Stimulated activated naive CD8-positive, alpha-beta T cell treated with anti-CD3 and anti-CD28 coated beads, Interleukin-15, Interleukin-2, amounts not matched to agents 100 U/mL and 50 U/mL, for 24 hours (primary cell): ENCODE results near the gene BCHE.

Experiments used
- ATAC-seq: fragments of 150-1000 bp; cut with Tn5 transposase; one replicate; pipeline ENCODE4 v1.10.0; 2021
- DNase-seq: peaks from one replicate; pipeline ENCODE4 v3.0.0; 2021

Gene BCHE

DNA sequence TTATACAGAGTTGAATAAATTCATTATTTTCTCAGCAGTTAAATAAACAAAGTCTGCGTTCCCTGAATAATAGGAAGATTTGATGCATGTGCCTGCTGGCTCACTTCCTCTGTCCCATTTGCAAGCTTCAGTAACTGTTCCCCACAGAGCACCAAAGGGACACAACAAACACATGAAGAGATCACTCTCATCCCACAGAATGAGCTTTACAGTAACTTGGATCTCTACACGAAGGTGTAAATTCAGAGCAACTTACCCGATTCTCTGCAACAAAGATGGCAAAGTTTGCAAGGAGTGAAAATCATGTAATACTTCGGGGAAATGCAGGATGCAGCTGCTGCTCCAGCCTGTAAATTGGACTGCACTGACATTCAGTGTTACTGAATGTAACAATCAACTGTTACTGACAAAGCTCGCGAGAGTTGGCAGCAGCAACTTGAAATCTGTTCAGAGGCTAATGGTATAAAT lies at the start of gene BCHE:
Gene BCHE (minus strand): TSS at position 366 of the 468 bp plus-strand sequence. CDS start 6,390 bp downstream, outside the sequence.
- DNase-seq (no peak), ATAC-seq (no peak)

GRCh38 chr3:165885558-165886270 lies 48.5 kb upstream of the BCHE start:
- ATAC-seq (no peak), DNase-seq (no peak)

DNA sequence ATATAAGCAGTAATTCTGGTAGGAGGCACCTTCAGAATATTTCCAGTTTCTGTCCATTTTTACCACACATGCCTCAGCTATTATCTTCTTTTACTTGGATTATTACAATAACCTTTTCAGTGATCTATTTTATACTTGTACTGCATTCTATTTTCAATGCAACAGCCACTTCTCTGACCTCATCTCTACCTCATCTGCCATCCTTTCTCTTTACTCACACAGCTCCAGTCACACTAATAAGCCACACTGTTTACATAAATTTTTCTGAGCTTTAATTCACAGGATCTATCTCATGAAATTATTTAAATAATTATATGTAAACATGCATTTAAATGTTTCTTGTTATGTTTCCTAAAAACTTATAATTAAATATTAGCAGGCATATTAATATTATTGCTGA lies 47.3 kb upstream of the BCHE start:
- DNase-seq (no peak), ATAC-seq (no peak)

GRCh38 chr3:165883863-165884478 lies 46.7 kb upstream of the BCHE start:
- DNase-seq (no peak), ATAC-seq (no peak)

GRCh38 chr3:165883117-165883516 lies 45.9 kb upstream of the BCHE start:
- DNase-seq = no peak
- ATAC-seq = no peak

- ATAC-seq (no peak), DNase-seq (no peak)
Observed at GRCh38 chr3:165875644-165876043, 38.4 kb upstream of the BCHE start.

- DNase-seq = no peak
- ATAC-seq = no peak
Observed at GRCh38 chr3:165874663-165875489, 37.7 kb upstream of the BCHE start.

- no peak for ATAC-seq
- DNase-seq = no peak
Observed at GRCh38 chr3:165868088-165868487, 30.9 kb upstream of the BCHE start.

DNA sequence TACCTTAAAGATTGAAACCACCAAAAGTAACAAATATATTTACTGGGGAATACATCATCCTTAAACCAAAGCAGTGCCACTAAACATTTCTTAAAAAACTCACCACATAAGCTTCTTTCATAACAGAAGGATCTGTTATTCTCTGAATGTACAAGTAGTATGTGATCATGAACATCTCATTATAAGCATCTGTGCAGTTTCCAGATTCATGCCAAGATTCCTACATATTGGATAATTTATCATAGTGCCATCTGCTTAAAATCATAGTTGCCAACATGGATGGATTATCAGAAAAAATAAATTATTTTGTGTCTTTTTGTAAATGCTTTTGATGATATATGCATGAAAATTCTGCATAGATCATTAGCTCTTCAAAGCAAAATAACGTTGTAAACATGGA lies 21.8 kb upstream of the BCHE start:
- no peak for ATAC-seq

DNA sequence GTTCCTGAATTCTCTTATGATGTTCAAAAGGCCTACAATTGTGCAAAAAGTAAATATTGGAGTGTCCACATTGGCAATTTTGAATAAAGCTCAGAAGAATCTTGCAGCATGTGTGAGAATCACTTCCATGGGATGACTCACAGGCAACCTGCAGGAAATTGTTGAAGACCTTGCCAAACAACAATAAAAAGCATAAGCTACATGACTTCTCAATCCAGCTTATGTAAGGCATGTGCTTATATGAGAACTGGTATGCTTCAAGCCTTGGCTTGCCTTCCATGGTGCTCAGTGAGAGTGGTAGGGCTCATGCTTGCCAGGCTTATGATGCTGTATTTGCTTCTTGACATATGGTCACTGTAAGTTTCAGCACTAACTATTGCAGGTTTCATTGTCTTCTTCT lies 18.4 kb upstream of the BCHE start:
- no peak for DNase-seq

More for the DNA sequence above, 21.8 kb upstream of the BCHE start:
- no peak for DNase-seq

DNA sequence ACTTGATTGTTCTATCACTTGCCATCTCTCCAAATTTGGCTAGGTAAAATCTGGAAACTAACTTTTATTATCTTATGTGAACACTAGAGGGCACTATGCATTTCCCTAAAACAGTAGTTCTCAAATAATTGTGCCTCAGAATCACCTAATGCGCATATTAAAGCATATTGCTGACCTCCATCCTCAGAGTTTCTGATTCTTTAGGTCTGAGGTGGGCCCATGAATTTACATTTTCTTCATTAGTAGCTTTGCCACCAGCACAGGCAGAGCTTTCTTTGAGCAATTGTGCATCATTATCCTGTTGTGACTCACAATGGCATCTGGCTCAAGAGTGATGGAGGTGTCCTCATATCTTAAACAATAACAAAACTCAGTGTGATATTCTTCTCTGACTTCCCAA lies 17.5 kb upstream of the BCHE start:
- ATAC-seq (no peak), DNase-seq (no peak)

More for the DNA sequence above, 18.4 kb upstream of the BCHE start:
- no peak for ATAC-seq

DNA sequence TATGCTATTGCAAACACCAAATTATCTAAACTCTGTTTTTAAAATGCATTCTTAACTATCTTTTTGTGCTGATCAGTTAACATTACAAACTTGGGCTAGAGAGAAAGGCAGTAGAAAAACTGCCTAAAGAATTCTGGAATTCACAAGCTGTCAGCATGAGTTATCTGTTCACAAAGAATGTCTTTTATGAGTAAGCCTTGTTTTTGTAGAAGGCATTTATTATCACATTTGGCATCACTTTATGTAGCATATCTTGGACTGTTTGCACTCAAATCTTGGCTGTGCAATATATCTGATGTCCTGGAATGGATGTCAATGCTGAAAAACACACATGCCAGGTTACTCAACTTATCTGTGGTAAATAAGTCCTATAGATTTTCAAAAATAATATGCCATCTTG lies 15.5 kb upstream of the BCHE start:
- no peak for ATAC-seq
- DNase-seq = no peak

DNA sequence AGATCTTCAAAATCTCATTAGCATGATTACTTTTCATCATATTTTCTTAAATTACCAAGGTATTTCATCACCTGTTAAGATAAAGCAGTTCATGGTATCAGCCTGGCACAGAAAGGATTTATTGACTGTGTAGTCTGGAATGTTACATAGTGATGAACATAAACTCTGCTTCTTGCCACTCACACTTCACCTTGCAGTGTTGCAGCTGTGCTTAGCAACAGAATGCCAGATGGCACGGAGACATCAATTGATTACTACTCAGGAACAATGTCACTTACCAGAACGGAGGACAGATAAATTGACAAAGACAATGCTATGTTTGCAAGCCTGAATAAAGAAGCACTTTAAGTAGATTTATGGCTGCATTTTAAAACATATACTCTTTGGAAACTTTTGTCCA lies 15.0 kb upstream of the BCHE start:
- ATAC-seq = no peak
- DNase-seq = no peak

DNA sequence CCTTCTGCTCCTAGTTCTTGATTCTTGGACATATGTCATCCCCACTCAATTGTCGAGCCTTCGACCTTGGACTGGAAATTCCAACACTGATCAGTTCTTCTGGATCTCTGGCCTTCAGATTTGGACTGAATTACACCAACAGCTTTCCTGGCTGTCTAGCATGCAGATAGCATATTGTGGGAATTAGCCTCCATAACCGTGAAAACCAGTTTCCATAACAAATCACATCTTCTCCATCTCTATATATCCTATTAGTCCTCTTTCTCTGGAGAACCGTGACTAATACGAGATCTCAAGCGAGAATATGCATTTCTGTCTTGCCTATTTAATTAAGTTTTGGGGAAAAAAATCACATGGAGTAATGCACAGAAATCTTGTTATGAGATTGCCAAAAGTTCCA lies 8.8 kb upstream of the BCHE start:
- no peak for DNase-seq
- no peak for ATAC-seq

- ATAC-seq = no peak
Observed at GRCh38 chr3:165839296-165840076, 2.3 kb upstream of the BCHE start.

GRCh38 chr3:165837801-165838200 lies 578 bp upstream of the BCHE start:
- no peak for ATAC-seq
- no peak for DNase-seq

More at GRCh38 chr3:165839296-165840076, 2.3 kb upstream of the BCHE start:
- DNase-seq = no peak

- ATAC-seq (no peak), DNase-seq (no peak)
Observed at GRCh38 chr3:165835431-165835830, 1.8 kb downstream of the BCHE start.

- DNase-seq = no peak
- no peak for ATAC-seq
Observed at GRCh38 chr3:165830746-165831145, 6.5 kb downstream of the BCHE start.

GRCh38 chr3:165827883-165828282 lies 9.3 kb downstream of the BCHE start:
- no peak for ATAC-seq
- no peak for DNase-seq

GRCh38 chr3:165827233-165827632 lies 10.0 kb downstream of the BCHE start:
- DNase-seq (no peak), ATAC-seq (no peak)

- DNase-seq (no peak), ATAC-seq (no peak)
Observed at GRCh38 chr3:165820671-165821123, 16.5 kb downstream of the BCHE start.

GRCh38 chr3:165817160-165817709 lies 20.0 kb downstream of the BCHE start:
- ATAC-seq = no peak
- DNase-seq = no peak
